HG03521 (cell line): ENCODE measurements around the gene GINS1.

ENCODE experiments used
- ATAC-seq: cut with Tn5 transposase; IDR thresholded peaks from one replicate; pipeline ENCODE4 v1.9.1; 2021; ENCODE audit warnings: mild to moderate bottlenecking, moderate library complexity; ENCODE audit not compliant: unreplicated experiment

GINS1 gene

GRCh38 chr20:25491446-25492038 is 84.1 kb downstream of the GINS1 start:
- no peak for ATAC-seq

GRCh38 chr20:25493137-25493536 is 85.7 kb downstream of the GINS1 start:
- ATAC-seq = no peak

GRCh38 chr20:25493748-25494505 is 86.5 kb downstream of the GINS1 start:
- ATAC-seq = no peak

GRCh38 chr20:25494506-25495188 is 87.2 kb downstream of the GINS1 start:
- no peak for ATAC-seq

- ATAC-seq = no peak
Observed at GRCh38 chr20:25495189-25495824, 87.8 kb downstream of the GINS1 start.

GRCh38 chr20:25496165-25496967 is 88.9 kb downstream of the GINS1 start:
- ATAC-seq = no peak

- no peak for ATAC-seq
Observed at GRCh38 chr20:25496968-25497401, 89.5 kb downstream of the GINS1 start.

- no peak for ATAC-seq
Observed at GRCh38 chr20:25497586-25498279, 90.3 kb downstream of the GINS1 start.
